ENCODE data around the gene OSCP1.
"Not testable (repeated sequence)": the region's sequence is repeated elsewhere in the genome, so short reads cannot be mapped to it uniquely, and the experiment has no call there.

The OSCP1 gene

DNA sequence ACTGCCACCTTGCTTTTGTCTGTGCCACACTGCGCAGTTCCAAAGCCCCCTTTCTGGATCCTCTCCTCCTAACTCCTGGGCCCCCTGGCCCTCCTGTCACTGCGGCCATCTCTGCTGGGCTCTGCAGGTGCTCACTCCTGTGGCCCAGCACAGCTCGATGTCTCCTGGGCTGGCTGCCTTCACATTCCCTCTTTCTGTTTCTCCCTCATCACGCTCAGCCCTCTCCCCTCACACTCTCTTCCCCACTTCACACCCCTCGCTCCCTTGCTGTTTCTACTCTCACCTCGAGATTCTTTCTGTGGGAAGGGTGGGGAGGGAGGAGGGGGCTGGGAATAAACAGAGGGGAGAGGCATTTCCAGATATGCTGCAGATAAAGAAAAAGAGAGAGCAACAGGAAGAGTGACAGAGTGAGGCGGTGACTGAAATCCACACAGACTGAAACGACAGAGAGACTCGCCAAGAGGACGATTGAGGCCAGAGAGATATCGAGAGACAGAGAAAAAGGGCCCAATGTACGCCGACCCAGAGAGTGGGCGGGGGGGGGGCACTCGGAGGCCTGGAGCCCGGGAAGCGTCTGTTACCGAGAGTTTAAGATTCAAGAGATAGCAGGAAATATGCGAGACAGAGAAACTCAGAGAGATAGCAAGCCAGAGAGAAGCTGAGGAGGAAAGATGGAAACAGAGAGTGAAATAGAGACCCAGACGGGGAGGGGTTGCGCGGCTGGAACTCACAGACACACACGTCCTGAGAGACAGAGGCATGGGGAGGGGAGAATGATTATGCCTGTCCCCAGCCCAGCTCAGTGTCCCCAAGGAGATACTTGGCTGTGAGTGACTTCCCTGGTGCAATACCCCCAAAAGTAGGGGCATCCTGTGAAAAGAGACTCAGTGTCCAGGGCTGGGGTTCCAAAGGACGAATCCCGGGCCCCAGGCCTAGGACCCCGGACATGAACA is 31.8 kb upstream of the OSCP1 start:
- TF ChIP-seq, protein P1, sequence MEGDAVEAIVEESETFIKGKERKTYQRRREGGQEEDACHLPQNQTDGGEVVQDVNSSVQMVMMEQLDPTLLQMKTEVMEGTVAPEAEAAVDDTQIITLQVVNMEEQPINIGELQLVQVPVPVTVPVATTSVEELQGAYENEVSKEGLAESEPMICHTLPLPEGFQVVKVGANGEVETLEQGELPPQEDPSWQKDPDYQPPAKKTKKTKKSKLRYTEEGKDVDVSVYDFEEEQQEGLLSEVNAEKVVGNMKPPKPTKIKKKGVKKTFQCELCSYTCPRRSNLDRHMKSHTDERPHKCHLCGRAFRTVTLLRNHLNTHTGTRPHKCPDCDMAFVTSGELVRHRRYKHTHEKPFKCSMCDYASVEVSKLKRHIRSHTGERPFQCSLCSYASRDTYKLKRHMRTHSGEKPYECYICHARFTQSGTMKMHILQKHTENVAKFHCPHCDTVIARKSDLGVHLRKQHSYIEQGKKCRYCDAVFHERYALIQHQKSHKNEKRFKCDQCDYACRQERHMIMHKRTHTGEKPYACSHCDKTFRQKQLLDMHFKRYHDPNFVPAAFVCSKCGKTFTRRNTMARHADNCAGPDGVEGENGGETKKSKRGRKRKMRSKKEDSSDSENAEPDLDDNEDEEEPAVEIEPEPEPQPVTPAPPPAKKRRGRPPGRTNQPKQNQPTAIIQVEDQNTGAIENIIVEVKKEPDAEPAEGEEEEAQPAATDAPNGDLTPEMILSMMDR (IDR thresholded peaks at IDR 0.05; ENCODE audit: insufficient read depth, low read length, poor library complexity, severe bottlenecking) = no peak
- DNase-seq (ENCODE audit: extremely low read depth, insufficient read length) = no peak
- H3K27me3 ChIP-seq (replicated peaks; ENCODE audit: control insufficient read depth, insufficient read depth, low read length) = no peaks in the 10 kb centered on the region
- no peaks in the 10 kb centered on the region for H3K36me3 ChIP-seq (ENCODE audit: control insufficient read depth, insufficient read depth, low read length)
- H3K4me3 ChIP-seq (replicated peaks; ENCODE audit: low read depth, low read length) = no peak overlapping the region

DNA sequence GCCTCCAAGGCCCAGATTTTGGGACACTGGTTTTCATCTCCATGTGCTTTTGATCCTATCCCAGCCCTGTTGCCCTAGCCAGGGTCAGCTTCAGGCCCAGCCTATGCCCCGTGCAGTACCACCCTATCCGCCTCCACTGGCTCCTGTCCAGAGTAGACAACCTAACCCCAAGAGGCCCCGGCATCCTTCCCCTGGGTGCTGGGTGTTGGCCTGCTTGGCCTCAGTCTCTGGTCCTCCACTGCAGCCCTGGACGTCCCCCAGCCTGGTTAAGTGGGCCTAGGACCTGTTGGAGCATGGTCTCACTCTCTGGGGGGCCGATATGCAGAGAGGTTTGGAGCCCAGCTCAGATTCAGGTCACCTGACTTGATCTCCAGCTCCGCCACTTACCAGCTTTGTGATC is 30.8 kb upstream of the OSCP1 start:
- no peaks in the 10 kb centered on the region for H3K27me3 ChIP-seq (replicated peaks; ENCODE audit: control insufficient read depth, insufficient read depth, low read length)
- no peak overlapping the region for H3K4me3 ChIP-seq (replicated peaks; ENCODE audit: low read depth, low read length)
- no peak for DNase-seq (ENCODE audit: extremely low read depth, insufficient read length)
- TF ChIP-seq, protein P1 (IDR thresholded peaks at IDR 0.05; ENCODE audit: insufficient read depth, low read length, poor library complexity, severe bottlenecking) = no peak
- H3K36me3 ChIP-seq (ENCODE audit: control insufficient read depth, insufficient read depth, low read length) = no peaks in the 10 kb centered on the region

DNA sequence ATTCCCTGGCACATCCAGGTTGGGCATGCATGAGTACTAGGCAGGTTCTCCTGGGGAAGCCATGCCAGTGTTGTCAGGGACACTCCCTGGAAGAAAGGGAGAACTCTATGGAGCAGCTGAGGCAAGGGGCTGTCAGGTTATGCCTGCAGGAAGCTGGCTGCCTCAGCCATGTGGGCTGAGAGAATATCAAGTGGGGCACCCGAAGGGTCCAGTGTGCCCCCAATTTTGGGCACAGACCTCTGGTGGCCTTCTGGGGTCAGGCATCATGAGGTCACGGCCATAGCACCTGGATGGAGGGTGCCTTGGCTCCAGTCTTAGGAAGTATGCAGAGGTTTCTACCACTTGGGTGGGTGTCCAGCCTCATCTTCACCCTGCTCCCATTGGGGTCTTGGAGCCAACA is 29.9 kb upstream of the OSCP1 start:
- no peak overlapping the region for H3K4me3 ChIP-seq (replicated peaks; ENCODE audit: low read depth, low read length)
- no peaks in the 10 kb centered on the region for H3K27me3 ChIP-seq (replicated peaks; ENCODE audit: control insufficient read depth, insufficient read depth, low read length)
- no peak for DNase-seq (ENCODE audit: extremely low read depth, insufficient read length)
- TF ChIP-seq, protein P1 (IDR thresholded peaks at IDR 0.05; ENCODE audit: insufficient read depth, low read length, poor library complexity, severe bottlenecking) = no peak
- H3K36me3 ChIP-seq (ENCODE audit: control insufficient read depth, insufficient read depth, low read length) = no peaks in the 10 kb centered on the region

DNA sequence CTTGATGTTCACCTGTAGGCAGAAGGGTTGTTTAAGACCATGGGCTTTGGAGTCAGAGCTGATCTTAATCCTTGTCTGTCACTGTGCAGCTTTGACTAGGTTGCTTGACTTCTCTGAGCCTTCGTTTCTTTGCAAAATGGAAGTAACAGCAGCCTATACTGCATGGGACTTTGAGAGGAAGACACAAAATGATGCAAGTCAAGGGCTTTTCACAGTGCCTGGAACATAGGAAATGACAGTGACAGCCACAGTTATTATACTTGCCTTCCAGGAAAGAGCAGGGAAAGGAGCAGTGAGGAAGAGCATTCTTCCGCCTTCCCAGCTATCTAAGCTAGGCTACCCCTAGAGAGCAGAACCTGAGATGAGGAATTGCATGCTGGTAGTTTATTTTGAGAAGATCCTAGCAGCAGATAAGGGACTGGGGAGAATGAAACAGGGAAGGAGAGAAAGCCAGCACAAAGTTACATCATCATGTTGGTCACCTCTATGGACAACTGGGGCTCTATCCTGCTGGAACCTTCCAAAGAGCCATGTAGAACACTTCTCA is 29.3 kb upstream of the OSCP1 start:
- Histone ChIP-seq H3K27me3 (replicated peaks; ENCODE audit: control insufficient read depth, insufficient read depth, low read length) (no peaks in the 10 kb centered on the region), H3K36me3 (ENCODE audit: control insufficient read depth, insufficient read depth, low read length) (no peaks in the 10 kb centered on the region), H3K4me3 (replicated peaks; ENCODE audit: low read depth, low read length) (no peak overlapping the region)
- DNase-seq (ENCODE audit: extremely low read depth, insufficient read length) = no peak
- TF ChIP-seq, protein P1 (IDR thresholded peaks at IDR 0.05; ENCODE audit: insufficient read depth, low read length, poor library complexity, severe bottlenecking) = no peak

DNA sequence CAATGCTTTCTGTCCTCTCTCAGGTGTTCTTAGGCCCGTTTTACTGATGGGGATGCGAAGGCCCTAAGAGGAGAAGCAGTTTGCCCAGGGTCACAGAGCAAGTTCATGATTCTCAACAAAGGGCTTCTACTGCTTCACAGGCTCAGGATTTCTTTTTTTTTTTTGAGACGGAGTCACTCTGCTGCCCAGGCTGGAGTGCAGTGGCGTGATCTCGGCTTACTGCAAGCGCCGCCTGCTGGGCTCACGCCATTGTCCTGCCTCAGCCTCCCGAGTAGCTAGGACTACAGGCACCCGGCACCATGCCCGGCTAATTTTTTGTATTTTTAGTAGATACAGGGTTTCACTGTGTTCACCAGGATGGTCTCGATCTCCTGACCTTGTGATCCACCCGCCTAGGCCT is 27.4 kb upstream of the OSCP1 start:
- DNase-seq (ENCODE audit: extremely low read depth, insufficient read length); H3K36me3 ChIP-seq (ENCODE audit: control insufficient read depth, insufficient read depth, low read length); H3K27me3 ChIP-seq (replicated peaks; ENCODE audit: control insufficient read depth, insufficient read depth, low read length); H3K4me3 ChIP-seq (replicated peaks; ENCODE audit: low read depth, low read length): not testable (repeated sequence)

DNA sequence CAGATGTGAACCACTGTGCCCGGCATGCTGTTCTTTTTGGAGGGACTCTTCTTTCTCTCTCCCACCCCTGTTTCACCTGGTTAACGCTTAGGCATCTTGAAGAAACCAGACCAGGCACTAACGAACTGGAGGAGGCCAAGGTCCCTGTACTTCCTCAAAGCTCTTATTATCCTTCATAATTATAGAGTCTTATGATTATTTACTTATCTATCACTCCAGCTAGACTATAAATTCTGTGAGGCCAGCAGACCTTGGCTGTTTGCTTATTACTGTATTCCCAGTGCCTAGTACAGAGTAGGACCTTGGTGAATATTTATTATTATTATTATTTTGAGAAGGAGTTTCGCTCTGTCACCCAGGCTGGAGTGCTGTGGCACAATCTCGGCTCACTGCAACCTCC is 26.7 kb upstream of the OSCP1 start:
- Histone ChIP-seq H3K36me3 (ENCODE audit: control insufficient read depth, insufficient read depth, low read length) (no peaks in the 10 kb centered on the region), H3K27me3 (replicated peaks; ENCODE audit: control insufficient read depth, insufficient read depth, low read length) (no peaks in the 10 kb centered on the region), H3K4me3 (replicated peaks; ENCODE audit: low read depth, low read length) (no peak overlapping the region)
- TF ChIP-seq, protein P1 (IDR thresholded peaks at IDR 0.05; ENCODE audit: insufficient read depth, low read length, poor library complexity, severe bottlenecking) = no peak
- no peak for DNase-seq (ENCODE audit: extremely low read depth, insufficient read length)
